Myocyte (in vitro differentiated cells): ENCODE measurements around the gene UXS1. TPM values are rescaled to one million over a fixed set of nuclear protein-coding genes. Genes with fewer than 3 reads are reported as not detected.

ENCODE experiments used
- DNase-seq: peaks from one replicate; pipeline ENCODE4 v3.0.0-alpha.2; 2012; ENCODE audit warnings: low read depth
- total RNA-seq: library from RNA; depleted of rRNA; stranded (reverse); fragments of >200 nt; gene quantifications from 2 replicates; pipeline ENCODE4 v1.2.3, GENCODE V29; 2014

The UXS1 gene
- total RNA-seq, 1 donor from 2014 or later, result 51.1 TPM

GRCh38 chr2:106189764-106190468 is 4.2 kb downstream of the UXS1 start:
- no peak for DNase-seq

- DNase-seq, result no peak
Observed at GRCh38 chr2:106189325-106189724, 4.8 kb downstream of the UXS1 start.

- no peak for DNase-seq
Observed at GRCh38 chr2:106187273-106187891, 6.7 kb downstream of the UXS1 start.

DNA sequence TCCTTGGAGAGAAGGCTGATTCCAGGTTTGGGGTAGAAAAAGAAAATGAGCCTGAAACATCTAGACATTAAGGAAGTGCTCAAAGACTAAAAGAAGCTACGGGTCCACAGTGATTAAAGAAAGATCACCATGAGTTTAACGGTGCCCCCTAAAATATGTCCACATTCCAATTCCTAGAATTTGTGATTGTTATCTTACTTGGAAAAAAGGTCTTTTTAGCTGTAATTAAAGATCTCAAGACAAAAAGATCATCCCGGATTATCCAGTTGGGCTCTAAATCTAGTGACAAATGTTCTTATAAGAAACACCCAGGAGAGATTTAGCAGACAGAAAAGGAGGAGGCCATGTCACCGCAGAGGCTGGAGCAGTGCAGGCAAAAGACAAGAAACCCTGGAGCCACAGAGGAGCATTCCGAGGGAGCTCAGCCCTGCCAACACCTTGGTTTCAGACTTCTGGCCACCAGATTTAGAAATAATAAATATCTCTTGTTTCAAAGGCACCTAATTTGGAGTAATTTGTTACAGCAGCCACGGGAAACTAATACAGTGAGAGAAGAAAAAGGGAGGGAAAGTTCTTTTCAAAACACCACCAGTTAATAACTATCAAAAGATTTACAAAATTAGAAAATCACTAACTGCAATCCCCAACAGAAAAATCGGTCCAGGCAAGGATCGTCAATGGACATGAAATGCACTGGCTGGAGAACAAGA is 8.5 kb downstream of the UXS1 start:
- DNase-seq, result no peak

DNA sequence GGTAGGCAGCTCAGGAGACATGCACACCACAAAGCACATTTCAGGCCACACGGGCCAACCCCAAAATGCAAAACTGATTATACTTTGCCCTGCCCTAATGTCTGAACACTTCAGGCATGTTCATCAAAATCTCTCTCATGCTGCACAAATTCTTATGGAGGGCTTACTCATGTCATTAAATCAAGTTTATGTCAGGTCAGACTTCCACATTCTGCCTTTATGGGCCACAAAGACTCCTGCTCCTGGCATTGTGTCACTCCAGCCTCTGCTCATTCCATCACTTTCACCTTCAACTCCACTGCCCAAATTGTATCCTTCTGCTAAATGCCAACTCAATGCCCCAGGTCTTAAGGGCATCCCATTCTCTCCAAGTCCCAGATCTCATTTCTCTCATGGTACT is 9.2 kb downstream of the UXS1 start:
- no peak for DNase-seq

- no peak for DNase-seq
Observed at GRCh38 chr2:106184394-106184793, 9.7 kb downstream of the UXS1 start.

DNA sequence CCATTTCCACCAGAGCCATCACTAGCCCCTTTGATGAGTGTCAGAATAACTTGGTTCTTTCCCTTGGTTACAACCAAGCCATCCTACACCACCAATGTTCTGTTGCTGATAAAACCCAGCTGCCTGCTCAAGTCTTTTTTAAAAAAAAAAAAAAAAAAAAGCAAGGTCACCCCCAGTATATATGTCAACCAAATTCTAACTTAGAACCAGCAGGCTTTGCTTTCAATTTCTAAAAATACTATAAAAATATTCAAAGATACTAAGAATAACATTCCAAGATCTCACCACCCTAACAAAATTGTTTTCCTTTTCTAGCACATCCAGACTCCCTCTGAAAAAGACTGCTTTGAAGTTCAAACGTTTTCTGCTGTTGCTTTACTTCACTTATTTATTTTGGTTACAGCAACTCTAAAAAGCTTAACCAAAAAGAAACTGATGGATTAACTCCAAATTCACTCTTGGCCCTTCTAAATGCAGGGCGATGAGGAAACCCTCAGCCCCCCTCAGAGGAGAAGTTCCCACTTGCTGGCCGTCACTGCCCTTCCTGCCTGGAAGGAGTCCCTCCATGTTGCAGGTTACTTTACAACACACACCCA is 10.9 kb downstream of the UXS1 start:
- DNase-seq, result no peak

- no peak for DNase-seq
Observed at GRCh38 chr2:106181064-106181463, 13.0 kb downstream of the UXS1 start.

DNA sequence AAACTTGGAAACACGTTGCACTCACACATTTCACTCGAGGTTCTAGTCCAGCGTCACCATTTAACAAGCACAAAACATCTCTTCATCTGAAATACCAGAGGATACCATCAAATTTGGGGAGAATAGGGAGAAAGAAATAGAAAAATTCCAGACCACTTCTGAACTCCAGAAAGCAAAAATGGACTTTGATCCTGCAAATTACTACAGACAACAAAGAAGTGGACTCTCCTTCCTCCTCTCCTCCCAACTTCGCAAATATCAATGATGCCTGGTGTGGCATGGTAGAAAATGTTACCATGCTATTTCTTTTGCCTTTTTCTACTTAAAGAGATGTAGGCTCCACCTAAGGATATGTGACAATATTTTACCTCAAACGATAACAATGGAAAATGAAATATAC is 13.5 kb downstream of the UXS1 start:
- no peak for DNase-seq

GRCh38 chr2:106178716-106179115 is 15.4 kb downstream of the UXS1 start:
- DNase-seq, result no peak

DNA sequence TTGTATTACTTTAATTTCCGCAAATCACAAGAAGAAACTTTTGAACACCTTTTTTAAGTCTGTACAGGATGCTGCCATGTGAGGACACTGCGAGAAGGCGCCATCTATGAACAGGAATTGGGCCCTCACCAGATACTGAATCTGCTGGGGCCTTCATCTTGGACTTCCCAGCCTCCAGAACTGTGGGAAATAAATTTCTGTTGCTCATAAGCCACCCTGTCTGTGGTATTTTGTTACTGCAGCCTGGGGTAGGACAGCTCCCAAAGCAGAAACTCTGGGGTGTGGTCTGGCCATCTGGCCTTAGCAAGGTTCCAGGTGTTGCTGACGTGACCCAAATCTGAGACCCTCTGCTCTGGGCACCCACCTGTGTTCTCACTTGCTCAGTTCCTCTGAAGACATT is 16.5 kb downstream of the UXS1 start:
- DNase-seq, result no peak

DNA sequence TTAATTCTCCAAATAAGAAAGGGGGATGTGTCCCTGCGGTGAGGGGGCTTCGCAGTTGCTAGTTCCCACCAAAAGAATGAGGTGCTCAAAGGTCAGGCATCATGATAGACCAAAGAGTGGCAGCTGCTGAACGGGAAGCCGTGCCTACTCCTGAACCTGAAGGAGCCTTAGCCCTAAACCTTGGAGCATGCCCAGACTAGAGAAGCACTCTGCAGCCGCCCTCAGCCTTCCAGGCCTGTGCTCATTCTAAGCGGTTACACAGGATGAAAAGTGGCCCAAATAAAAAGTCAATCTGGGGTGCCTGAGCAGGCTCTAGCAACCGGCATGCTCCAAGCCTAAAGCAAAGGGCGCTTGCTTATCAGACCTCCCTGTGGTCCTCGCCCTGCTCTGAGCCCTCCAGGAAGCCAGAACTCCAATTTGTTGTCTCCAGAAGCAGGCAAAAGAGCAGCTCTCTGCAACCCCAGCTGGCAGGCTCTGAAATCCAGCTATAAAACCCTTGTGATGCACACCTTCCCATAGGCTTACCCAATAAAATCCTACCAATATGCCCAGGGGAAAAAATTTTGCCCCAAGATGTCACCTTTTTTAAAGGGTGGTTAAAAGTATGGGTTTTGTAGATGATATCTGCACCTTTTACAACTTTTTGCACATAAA is 17.5 kb downstream of the UXS1 start:
- no peak for DNase-seq

- DNase-seq, result no peak
Observed at GRCh38 chr2:106175086-106175850, 18.8 kb downstream of the UXS1 start.

GRCh38 chr2:106174056-106174455 is 20.0 kb downstream of the UXS1 start:
- peak; percentile 36 for DNase-seq

GRCh38 chr2:106172649-106173048 is 21.5 kb downstream of the UXS1 start:
- DNase-seq, result no peak

- DNase-seq, result no peak
Observed at GRCh38 chr2:106168657-106169056, 25.4 kb downstream of the UXS1 start.

DNA sequence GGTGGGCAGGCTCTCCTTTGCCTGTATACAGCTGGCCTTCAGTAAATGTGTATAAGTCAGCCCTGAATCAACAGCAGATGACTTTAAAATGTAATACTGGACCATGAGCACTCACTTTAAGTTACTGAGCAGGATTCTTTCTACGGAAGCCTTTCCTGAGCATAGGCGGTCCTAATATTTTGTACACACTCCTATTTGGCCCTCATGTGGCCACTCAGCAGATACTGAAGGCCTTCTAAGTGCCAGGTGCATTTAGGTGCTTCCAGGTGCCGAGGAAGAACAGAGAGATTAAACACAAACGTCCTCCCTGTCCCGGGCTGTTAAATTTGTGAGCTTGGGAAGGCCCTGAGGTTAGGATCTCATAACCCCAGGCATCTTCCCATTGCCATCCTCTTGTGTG is 27.0 kb downstream of the UXS1 start:
- no peak for DNase-seq

DNA sequence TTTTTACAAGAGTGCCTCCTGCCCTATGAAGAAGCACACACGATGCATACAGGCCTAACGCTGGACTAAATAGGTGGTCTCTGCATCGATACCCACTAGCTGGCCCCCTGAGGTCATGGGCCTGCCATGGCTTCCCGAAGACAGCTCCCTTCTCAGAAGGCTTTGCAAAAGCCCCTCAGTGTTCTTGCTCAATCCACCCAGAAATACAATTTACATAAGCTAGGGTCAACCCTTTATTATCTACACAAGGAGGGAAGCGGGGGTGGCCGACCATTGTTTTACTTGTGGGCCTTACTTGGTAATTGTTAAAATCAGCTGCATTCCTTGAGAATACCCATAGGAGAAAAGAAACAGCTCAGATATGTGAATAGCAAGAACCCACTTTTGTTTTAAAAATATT is 28.5 kb downstream of the UXS1 start:
- no peak for DNase-seq

DNA sequence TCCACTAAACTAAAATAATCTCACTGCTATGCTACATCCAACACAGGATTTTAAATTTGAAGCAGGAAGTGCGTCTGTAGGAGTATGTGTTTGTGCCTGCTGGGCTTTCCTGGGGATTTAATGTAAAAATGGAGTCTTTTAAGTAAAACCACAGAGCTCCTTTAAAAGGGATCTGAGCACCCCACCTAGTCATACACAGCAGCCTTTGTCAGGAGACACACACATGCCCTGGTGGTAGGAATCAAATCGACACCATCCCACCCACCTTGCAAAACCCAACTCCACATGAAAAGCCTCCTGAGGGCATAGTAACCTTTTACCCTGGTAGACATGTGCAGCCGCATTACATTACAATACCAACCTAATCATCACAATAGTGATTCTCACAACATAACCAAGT is 29.1 kb downstream of the UXS1 start:
- no peak for DNase-seq

- no peak for DNase-seq
Observed at GRCh38 chr2:106163948-106164545, 30.1 kb downstream of the UXS1 start.
